Endothelial cell of umbilical vein (primary cell): ENCODE results near the gene LRRC46. TPM values are rescaled to one million over a fixed set of nuclear protein-coding genes. Genes with fewer than 3 reads are reported as not detected.

ENCODE experiments used
- BruUV-seq: library from RNA; stranded (reverse); fragments of 400-500 nt; replicated peaks from 2 replicates; lab custom pipeline; 2021; lab: Mats Ljungman, UMichigan
- CTCF ChIA-PET: fragments of 300-600, 350-600 bp; sonication (Branson Sonifier 250); formaldehyde crosslinking; loops from one replicate; lab custom pipeline; 2021; ENCODE audit warnings: antibody characterized with exemption, inconsistent platforms; lab: Charles Lee
- POLR2A ChIA-PET: fragments of 300-600, 350-600 bp; sonication (Branson Sonifier 250); formaldehyde crosslinking; loops from one replicate; lab custom pipeline; 2021; ENCODE audit warnings: antibody characterized with exemption, inconsistent platforms; lab: Charles Lee
- DNase-seq: peaks from one replicate; pipeline ENCODE4 v3.0.0-alpha.2; 2011; ENCODE audit warnings: low read depth, low spot score
- FAIRE-seq: peaks from 2 replicates; lab custom pipeline; 2011; peaks lifted over from hg19 to GRCh38; lab: Jason Lieb, UNC
- H2AFZ ChIP-seq: 2 replicates; pipeline ENCODE4 v1.6.0; 2012; ENCODE audit warnings: low read depth, low read length, control low read depth, inconsistent platforms
- H3K27ac ChIP-seq: 2 replicates; pipeline ENCODE4 v1.5.1; 2011; ENCODE audit warnings: low read depth, mild to moderate bottlenecking, control low read depth, low read length, moderate library complexity; ENCODE audit not compliant: insufficient read depth
- H3K27me3 ChIP-seq, 2 experiments: 2 replicates each; pipeline versions ENCODE4 v1.6.0 to v1.6.1; 2011; ENCODE audit warnings: low read length in 2 of 2, mixed read lengths in 1 of 2; ENCODE audit not compliant: control insufficient read depth in 2 of 2, insufficient read depth in 2 of 2
- H3K36me3 ChIP-seq, 2 experiments: 2 replicates in 1 of 2; 3 replicates in 1 of 2; pipeline ENCODE4 v1.5.1; 2011; ENCODE audit warnings: low read length in 2 of 2, mild to moderate bottlenecking in 1 of 2, moderate library complexity in 1 of 2; ENCODE audit not compliant: control insufficient read depth in 2 of 2, insufficient read depth in 2 of 2; ENCODE audit errors: extremely low read depth in 1 of 2
- H3K4me1 ChIP-seq: 3 replicates; pipeline ENCODE4 v1.5.1; 2011; ENCODE audit warnings: mild to moderate bottlenecking, low read length; ENCODE audit not compliant: control insufficient read depth, insufficient read depth; ENCODE audit errors: extremely low read depth
- H3K4me2 ChIP-seq: 2 replicates; pipeline ENCODE4 v1.6.1; 2011; ENCODE audit warnings: low read length, control low read depth, mixed read lengths; ENCODE audit not compliant: insufficient read depth
- H3K4me3 ChIP-seq, 3 experiments: fragments of 200-600 bp in 1 of 3; sonication (generic), shearing (Covaris generic) in 1 of 3; replicated peaks in 1 of 3; 2 replicates each; pipeline ENCODE4 v1.5.1; 2011 to 2016; ENCODE audit warnings: control low read depth in 3 of 3, low read length in 3 of 3, mild to moderate bottlenecking in 2 of 3, inconsistent platforms in 1 of 3, low read depth in 1 of 3, moderate library complexity in 1 of 3; ENCODE audit not compliant: insufficient read depth in 1 of 3
- H3K79me2 ChIP-seq: 2 replicates; pipeline ENCODE4 v1.6.0; 2012; ENCODE audit warnings: low read length, inconsistent platforms; ENCODE audit not compliant: control insufficient read depth, insufficient read depth
- H3K9ac ChIP-seq: replicated peaks from 2 replicates; pipeline ENCODE3; 2011; ENCODE audit warnings: low read length, control low read depth; ENCODE audit not compliant: insufficient read depth; ENCODE audit errors: extremely low read depth
- H3K9me1 ChIP-seq: replicated peaks from 3 replicates; pipeline ENCODE4 v1.6.0; 2011; ENCODE audit warnings: mild to moderate bottlenecking, low read length; ENCODE audit not compliant: control insufficient read depth, insufficient read depth; ENCODE audit errors: extremely low read depth
- H3K9me3 ChIP-seq: replicated peaks from 2 replicates; pipeline ENCODE4 v1.5.1; 2012; ENCODE audit warnings: low read length, inconsistent platforms; ENCODE audit not compliant: control insufficient read depth, insufficient read depth
- H4K20me1 ChIP-seq: replicated peaks from 2 replicates; pipeline ENCODE3; 2011; ENCODE audit warnings: mild to moderate bottlenecking, low read length; ENCODE audit not compliant: control insufficient read depth, insufficient read depth; ENCODE audit errors: extremely low read depth
- EZH2 ChIP-seq: IDR thresholded peaks from 2 replicates; pipeline ENCODE4 v1.6.1; 2012; ENCODE audit warnings: borderline replicate concordance, low read depth, mild to moderate bottlenecking, moderate library complexity, low read length, inconsistent platforms; ENCODE audit not compliant: severe bottlenecking
- FOS ChIP-seq: IDR thresholded peaks from 2 replicates; pipeline ENCODE4 v1.6.1; 2011; ENCODE audit warnings: mild to moderate bottlenecking, low read length, moderate library complexity, borderline replicate concordance; ENCODE audit not compliant: insufficient read depth
- GATA2 ChIP-seq: IDR thresholded peaks from 2 replicates; pipeline ENCODE4 v1.7.0; 2011; ENCODE audit warnings: low read depth, mild to moderate bottlenecking, moderate library complexity, mixed read lengths, low read length; ENCODE audit not compliant: insufficient read length, insufficient read depth
- JUN ChIP-seq: IDR thresholded peaks from 2 replicates; pipeline ENCODE4 v1.6.1; 2011; ENCODE audit warnings: borderline replicate concordance, low read depth; ENCODE audit not compliant: insufficient read length, insufficient read depth
- MYC ChIP-seq: IDR thresholded peaks from one replicate; pipeline ENCODE4 v1.6.1; 2011; ENCODE audit warnings: mild to moderate bottlenecking, low read depth, low read length
- POLR2A ChIP-seq: IDR thresholded peaks from 2 replicates; pipeline ENCODE4 v1.6.1; 2012; ENCODE audit warnings: low read depth, mild to moderate bottlenecking, control low read depth, low read length
- POLR2AphosphoS5 ChIP-seq: IDR thresholded peaks from 2 replicates; pipeline ENCODE4 v1.6.1; 2012; ENCODE audit warnings: low read depth, mild to moderate bottlenecking, control low read depth, low read length, moderate library complexity; ENCODE audit not compliant: insufficient read depth
- dilution Hi-C: fragments of 300-500 bp; cut with MboI; formaldehyde crosslinking; loops from one replicate; pipeline ENCODE4 v1.15.0; 2019; ENCODE audit warnings: low sequenced_read_pairs; ENCODE audit not compliant: extremely low pct_ligation_motif_present
- intact Hi-C: fragments of 100-400 bp; cut with micrococcal nuclease; formaldehyde crosslinking; loops from one replicate; pipeline ENCODE4 v1.10.0; 2022
- polyA plus RNA-seq, 4 experiments: library from polyadenylated mRNA; depleted of rRNA in 3 of 4; stranded (reverse) in 3 of 4; unstranded in 1 of 4; fragments of >200 nt; gene quantifications; 2 replicates each; pipeline versions ENCODE4 v1.2.1 to v1.2.3, GENCODE V29; 2011 to 2012; ENCODE audit warnings: missing spikeins in 1 of 4
- total RNA-seq: library from RNA; stranded (reverse); gene quantifications from 2 replicates; pipeline ENCODE4 v1.2.3, GENCODE V29; 2021
- TF ChIP-seq, protein P1 (sequence below), 2 donors: IDR thresholded peaks; 1 replicate in 1 of 2; 2 replicates in 1 of 2; pipeline ENCODE4 v1.5.1; 2011; ENCODE audit warnings: low read length in 2 of 2, mild to moderate bottlenecking in 2 of 2, moderate library complexity in 2 of 2, control low read depth in 1 of 2, inconsistent platforms in 1 of 2, low read depth in 1 of 2; ENCODE audit not compliant: insufficient read depth in 1 of 2; ENCODE audit errors: extremely low read depth in 1 of 2
- TF ChIP-seq, protein P2 (sequence below): IDR thresholded peaks from 2 replicates; pipeline ENCODE4 v1.6.1; 2011; ENCODE audit not compliant: insufficient read depth, insufficient read length

The LRRC46 gene
- total and polyA plus RNA-seq, 2 donors (not counting 3 experiments of a cell fraction or from before 2014, with no cell fraction given), result 0.36 to 0.42 TPM

DNA sequence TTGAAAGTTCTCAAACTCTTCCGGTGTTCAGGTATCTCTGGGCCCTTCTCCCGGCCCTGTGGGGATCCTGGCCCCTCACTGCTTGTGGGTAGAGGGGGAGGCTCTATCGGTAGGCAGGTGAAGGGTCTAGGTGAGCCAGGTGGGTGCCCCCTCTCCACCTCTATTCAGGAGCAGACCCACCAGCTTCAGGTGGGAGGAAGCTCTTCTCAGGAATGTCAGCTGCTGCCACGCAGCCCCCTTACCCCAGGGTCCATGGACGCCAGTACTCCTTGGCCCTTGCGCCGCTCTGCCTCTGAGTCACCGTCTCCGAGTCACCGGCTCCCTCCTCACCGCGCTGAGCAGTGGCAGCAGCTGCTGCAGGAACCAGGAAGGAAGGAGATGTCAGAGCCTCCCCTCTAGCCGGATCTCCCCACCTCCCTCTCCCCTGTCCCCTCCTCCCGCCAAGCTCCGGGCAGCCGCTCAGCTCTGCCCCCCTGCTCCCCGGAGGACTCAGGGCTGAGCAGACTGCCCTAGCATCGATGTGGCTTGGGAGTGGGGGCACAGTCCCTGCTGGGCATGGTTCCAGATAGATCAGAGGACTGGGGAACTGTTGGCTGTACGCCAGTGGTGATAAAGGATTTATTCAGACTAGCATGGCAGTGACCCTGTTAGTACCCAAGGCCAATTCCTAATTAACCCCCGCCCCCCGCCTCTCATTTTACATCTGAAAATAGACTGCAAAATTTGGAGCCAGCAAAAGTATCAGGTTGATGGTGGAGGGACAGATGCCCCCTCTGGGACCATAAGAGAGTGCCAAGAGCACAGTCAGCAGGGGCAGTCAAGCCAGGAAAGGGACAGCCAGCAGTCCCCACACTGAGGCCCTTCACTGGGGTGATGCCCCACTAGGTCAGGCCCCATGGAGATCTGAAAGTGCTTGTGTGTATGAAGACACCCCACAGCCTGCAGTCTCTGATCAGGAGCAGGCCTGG lies 9.8 kb upstream of the LRRC46 start, which contains the start of gene OSBPL7:
Gene OSBPL7, minus strand, starts transcription at position 371 of the 968 bp plus-strand sequence. CDS start 1,516 bp downstream, outside the sequence.
- CTCF ChIA-PET, result interaction anchor here (0.6 to 2.1 kb wide), 5 partner anchors 10 to 68 kb away, joined by 3 to 22 read pairs (median 4); partner anchors contain the start of genes LRRC46, MRPL10 and SP6
- BruUV-seq, result no TSS peak

More for the DNA sequence above, 9.8 kb upstream of the LRRC46 start, which contains the start of gene OSBPL7:
- peak within 1 kb of the TSS; percentile 48 for H3K9ac ChIP-seq
- H3K4me1 ChIP-seq, result peaks cover 17% of the 10 kb centered on the region
- no peaks in the 10 kb centered on the region for H4K20me1 ChIP-seq
- H2AFZ ChIP-seq, result peak within 1 kb of the TSS; percentile 5
- peaks cover 9% of the 10 kb centered on the region for H3K79me2 ChIP-seq
- DNase-seq (peak; percentile 94), FAIRE-seq (peak; percentile 99)
- H3K4me3 ChIP-seq, result peak within 1 kb of the TSS; percentile 40 to 72 (median 47)
- H3K27me3 ChIP-seq, result no peaks in the 10 kb centered on the region
- H3K27ac ChIP-seq, result peak within 1 kb of the TSS; percentile 48
- H3K4me2 ChIP-seq, result peak within 1 kb of the TSS; percentile 60
- POLR2A ChIA-PET, result interaction anchor here (0.6 to 1.6 kb wide), 2 partner anchors 10 to 754 kb away, joined by 5 to 8 read pairs; partner anchors contain the start of genes LRRC46 and MRPL10
- peak; percentile 93 for TF ChIP-seq POLR2AphosphoS5
- TF ChIP-seq, protein P1, sequence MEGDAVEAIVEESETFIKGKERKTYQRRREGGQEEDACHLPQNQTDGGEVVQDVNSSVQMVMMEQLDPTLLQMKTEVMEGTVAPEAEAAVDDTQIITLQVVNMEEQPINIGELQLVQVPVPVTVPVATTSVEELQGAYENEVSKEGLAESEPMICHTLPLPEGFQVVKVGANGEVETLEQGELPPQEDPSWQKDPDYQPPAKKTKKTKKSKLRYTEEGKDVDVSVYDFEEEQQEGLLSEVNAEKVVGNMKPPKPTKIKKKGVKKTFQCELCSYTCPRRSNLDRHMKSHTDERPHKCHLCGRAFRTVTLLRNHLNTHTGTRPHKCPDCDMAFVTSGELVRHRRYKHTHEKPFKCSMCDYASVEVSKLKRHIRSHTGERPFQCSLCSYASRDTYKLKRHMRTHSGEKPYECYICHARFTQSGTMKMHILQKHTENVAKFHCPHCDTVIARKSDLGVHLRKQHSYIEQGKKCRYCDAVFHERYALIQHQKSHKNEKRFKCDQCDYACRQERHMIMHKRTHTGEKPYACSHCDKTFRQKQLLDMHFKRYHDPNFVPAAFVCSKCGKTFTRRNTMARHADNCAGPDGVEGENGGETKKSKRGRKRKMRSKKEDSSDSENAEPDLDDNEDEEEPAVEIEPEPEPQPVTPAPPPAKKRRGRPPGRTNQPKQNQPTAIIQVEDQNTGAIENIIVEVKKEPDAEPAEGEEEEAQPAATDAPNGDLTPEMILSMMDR (IDR thresholded peaks at IDR 0.05; ENCODE audit: extremely low read depth in 1 of 2, insufficient read depth in 1 of 2, low read depth in 1 of 2, low read length in 2 of 2), result peak; percentile 13 to 18
- TF ChIP-seq, protein P2, sequence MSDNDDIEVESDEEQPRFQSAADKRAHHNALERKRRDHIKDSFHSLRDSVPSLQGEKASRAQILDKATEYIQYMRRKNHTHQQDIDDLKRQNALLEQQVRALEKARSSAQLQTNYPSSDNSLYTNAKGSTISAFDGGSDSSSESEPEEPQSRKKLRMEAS, result peak; percentile 12
- peak; percentile 83 for TF ChIP-seq POLR2A
- TF ChIP-seq FOS, result peak; percentile 81
- no peak for TF ChIP-seq GATA2
- no peak for TF ChIP-seq EZH2
- TF ChIP-seq MYC, result no peak
- TF ChIP-seq JUN, result peak; percentile 58
- dilution Hi-C loops (no loop called here), intact Hi-C loops (loop anchor here (1.0 kb wide), 2 partner anchors 10 to 45 kb away; partner anchors contain the start of genes LRRC46 and MRPL10)
- H3K36me3 ChIP-seq, result peaks cover 7 to 30% of the 10 kb centered on the region in 2 experiments
- H3K9me1 ChIP-seq, result no peaks in the 10 kb centered on the region
- no peaks in the 10 kb centered on the region for H3K9me3 ChIP-seq
